CD4-positive, alpha-beta T cell treated with Interleukin-21 for 1 hour (primary cell): ENCODE data around the gene CERS2.

ENCODE experiments used
- DNase-seq: peaks from one replicate; pipeline ENCODE4 v3.0.0-alpha.2; 2020

The CERS2 gene

GRCh38 chr1:150997126-150997872 is 22.7 kb upstream of the CERS2 start:
- no peak for DNase-seq

- DNase-seq, result peak; percentile 54
Observed at GRCh38 chr1:150995896-150996295, 21.3 kb upstream of the CERS2 start.

GRCh38 chr1:150995460-150995859 is 20.8 kb upstream of the CERS2 start:
- DNase-seq, result no peak

- no peak for DNase-seq
Observed at GRCh38 chr1:150994248-150994647, 19.6 kb upstream of the CERS2 start.

- no peak for DNase-seq
Observed at GRCh38 chr1:150992626-150993025, 18.0 kb upstream of the CERS2 start.

- DNase-seq, result no peak
Observed at GRCh38 chr1:150987924-150988323, 13.3 kb upstream of the CERS2 start.

- no peak for DNase-seq
Observed at GRCh38 chr1:150985179-150985825, 10.7 kb upstream of the CERS2 start.

- no peak for DNase-seq
Observed at GRCh38 chr1:150981805-150982712, 7.4 kb upstream of the CERS2 start, which contains the start of gene ANXA9. TSS of gene ANXA9 (plus strand) at chr1:150982292. CDS start at chr1:150983106, 814 bp downstream.

GRCh38 chr1:150981177-150981804 is 6.7 kb upstream of the CERS2 start:
- no peak for DNase-seq

GRCh38 chr1:150979092-150980056 is 4.7 kb upstream of the CERS2 start:
- DNase-seq, result peak; percentile 91

- DNase-seq, result peak; percentile 84
Observed at GRCh38 chr1:150976879-150977694, 2.5 kb upstream of the CERS2 start.

- no peak for DNase-seq
Observed at GRCh38 chr1:150976401-150976821, 1.8 kb upstream of the CERS2 start.

GRCh38 chr1:150973836-150974579 is 627 bp downstream of the CERS2 start:
- peak; percentile 40 for DNase-seq

- no peak for DNase-seq
Observed at GRCh38 chr1:150973258-150973835, 1.3 kb downstream of the CERS2 start.

- no peak for DNase-seq
Observed at GRCh38 chr1:150972417-150972940, 2.2 kb downstream of the CERS2 start.

- no peak for DNase-seq
Observed at GRCh38 chr1:150971583-150972416, 2.8 kb downstream of the CERS2 start.

- no peak for DNase-seq
Observed at GRCh38 chr1:150970808-150971582, 3.6 kb downstream of the CERS2 start.

GRCh38 chr1:150969626-150970025 is 5.0 kb downstream of the CERS2 start:
- DNase-seq, result no peak
